ENCODE measurements around the gene KANK2.

The KANK2 gene

GRCh38 chr19:11197291-11198174 is at the start of gene KANK2:
TSS of gene KANK2 (minus strand) at chr19:11197545. CDS start at chr19:11194511, 3,034 bp downstream.
- DNase-seq: peak; percentile 91

- DNase-seq: no peak
Observed at GRCh38 chr19:11246941-11247340, 49.6 kb upstream of the KANK2 start.

DNA sequence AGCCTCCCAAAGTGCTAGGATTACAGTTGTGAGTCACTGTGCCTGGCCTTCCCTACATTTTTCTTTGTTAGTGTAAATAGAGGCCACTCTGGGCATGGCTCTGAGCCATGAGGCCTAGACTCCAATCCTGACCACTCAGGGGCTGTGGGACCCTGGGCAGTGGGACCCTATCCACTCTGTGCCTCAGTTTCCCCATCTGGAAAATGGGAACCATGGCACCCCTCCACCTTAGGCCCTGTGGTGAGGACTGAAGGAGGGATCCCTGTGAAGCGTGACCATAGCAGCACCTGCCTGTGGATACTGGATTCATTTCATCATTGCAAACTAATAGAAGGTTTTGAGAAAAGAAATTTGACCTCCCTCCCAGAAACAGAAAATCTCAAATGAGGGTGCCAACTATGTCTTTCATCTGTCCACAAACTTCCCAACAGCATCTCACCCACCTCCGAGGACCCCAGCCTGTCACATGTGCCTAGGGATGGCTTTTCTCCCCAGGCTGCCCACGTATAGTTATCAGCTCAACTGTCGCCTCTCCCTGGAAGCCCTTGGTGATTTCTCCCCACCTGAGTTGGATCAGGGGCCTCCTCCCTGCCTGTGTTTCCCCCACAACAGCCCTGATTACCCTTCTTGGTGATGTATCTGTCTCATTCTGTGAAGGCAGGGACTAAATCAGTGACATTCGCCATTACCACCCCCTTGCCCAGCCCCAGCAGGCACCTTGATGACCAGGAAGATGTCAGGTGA is 47.7 kb upstream of the KANK2 start:
- no peak for DNase-seq

GRCh38 chr19:11243798-11244169 is 46.4 kb upstream of the KANK2 start:
- no peak for DNase-seq

- peak; percentile 88 for DNase-seq
Observed at GRCh38 chr19:11242864-11243797, 45.8 kb upstream of the KANK2 start.

DNA sequence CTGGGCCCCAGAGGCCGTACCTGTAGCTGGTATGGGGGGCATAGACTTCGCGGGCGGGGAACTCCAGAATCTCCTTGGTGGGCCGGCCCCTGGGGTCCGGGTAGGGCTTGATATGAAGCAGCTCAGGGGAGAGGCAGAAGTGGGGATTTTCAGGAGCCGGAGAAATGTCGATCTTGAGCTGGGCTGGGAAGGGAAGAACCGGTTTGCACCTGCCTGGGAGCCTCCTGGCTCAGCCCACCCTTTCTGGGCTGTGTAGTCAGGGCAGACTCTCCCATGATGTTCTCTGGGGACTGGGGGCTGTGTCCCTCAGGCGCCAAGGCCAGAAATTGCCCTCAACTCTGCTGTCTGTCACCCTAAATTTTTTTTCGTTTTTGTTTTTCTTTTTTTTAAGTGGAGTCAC is 44.7 kb upstream of the KANK2 start:
- no peak for DNase-seq

- no peak for DNase-seq
Observed at GRCh38 chr19:11240008-11240444, 42.7 kb upstream of the KANK2 start.

GRCh38 chr19:11239377-11240000 is 42.1 kb upstream of the KANK2 start, which contains the start of gene ANGPTL8:
TSS of gene ANGPTL8 (plus strand) at chr19:11239619. CDS start at chr19:11239638, 19 bp downstream.
- DNase-seq: no peak

DNA sequence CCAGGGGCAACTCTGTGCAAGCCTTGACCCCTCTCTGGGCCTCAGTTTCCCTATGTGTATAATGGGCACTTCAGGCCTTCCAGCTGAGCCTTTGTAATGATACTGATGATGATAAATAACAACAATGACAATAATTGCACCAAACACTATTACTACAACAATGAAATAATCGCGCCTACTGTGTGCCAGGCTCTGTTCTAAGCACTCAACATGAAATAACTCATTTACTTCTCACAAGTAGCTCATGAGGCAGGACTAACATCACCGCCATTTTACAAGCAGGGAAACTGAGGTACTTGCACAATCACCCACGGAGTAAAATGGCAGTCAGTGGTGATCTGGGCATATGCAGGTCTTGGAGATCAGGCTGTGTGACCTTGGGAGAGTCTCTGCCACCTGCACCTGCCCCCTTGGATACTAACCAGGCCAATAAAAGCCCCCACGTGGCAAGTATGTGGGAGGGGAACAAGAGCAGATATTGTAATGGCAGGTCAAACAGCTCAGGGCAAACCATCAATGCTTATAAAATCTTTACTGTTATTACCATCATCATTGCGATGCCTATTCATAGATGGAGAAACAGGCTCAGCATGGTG is 41.5 kb upstream of the KANK2 start:
- no peak for DNase-seq

- DNase-seq: no peak
Observed at GRCh38 chr19:11238041-11238440, 40.7 kb upstream of the KANK2 start.

DNA sequence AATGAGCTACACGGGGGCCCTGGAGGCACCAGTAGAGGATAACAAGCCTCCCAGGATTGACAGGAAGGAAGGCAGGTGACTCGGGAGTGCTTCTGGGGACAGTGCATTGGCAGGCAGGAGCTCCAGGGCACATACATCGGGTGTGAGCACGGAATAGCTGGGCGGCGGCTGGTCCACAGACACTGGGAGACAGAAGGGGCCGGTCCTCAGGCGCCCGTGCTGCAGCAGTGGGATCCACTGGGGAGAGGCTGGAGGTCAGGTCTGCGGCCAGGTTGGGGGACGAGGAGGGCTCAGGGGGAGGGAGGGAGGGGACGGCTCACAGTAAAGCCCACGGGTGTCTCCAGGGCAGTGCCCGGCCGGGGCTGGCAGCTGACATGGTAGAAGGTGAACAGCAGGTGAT is 40.0 kb upstream of the KANK2 start:
- DNase-seq: no peak

DNA sequence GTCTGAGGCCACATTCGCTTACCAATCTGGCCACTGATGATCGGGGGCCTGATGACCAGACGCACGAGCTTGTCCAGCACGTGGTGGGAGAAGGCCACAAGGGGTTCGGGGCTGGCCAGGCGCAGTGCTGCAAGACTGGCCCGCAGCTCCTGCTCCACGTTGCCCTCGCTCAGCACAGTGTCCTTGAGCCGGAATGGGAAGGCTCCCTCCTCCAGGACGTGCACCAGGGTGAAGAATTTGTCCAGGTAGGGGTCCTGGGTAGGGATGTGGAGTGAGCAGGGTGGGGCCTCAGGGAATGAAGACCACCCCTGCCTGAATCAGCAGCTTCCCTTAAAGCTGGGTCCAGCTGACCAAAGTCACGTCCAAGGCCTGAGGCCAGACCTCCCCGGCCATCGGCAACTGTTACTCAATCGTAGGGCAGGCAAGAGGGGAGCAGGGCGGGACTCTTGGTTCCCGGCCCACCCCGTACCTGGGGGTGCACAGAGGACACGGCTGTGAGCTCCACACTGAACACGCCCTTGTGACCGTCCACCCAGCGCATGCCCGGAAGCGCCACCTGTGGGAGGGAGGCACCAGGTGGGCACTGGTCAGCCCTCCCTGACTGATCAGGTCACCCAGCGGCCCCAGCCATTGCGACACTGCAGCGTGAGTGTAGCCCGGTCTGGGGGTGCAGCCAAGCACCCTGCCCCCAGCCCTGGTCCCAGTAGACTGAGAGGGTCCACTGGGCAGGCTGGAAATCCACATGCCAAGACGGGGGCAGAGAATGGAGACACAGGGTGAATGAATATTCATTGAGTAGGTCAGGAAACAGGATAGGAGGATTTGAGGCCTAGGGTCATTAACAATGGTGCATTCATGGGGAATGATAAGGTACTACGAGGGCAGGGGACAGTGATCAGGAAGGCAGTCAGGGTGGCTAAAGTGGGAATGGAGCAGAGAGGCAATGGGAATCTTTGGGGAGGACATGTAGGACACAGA is 39.3 kb upstream of the KANK2 start:
- no peak for DNase-seq

- peak; percentile 33 for DNase-seq
Observed at GRCh38 chr19:11234486-11235075, 37.2 kb upstream of the KANK2 start.

- no peak for DNase-seq
Observed at GRCh38 chr19:11233073-11233472, 35.7 kb upstream of the KANK2 start.

DNA sequence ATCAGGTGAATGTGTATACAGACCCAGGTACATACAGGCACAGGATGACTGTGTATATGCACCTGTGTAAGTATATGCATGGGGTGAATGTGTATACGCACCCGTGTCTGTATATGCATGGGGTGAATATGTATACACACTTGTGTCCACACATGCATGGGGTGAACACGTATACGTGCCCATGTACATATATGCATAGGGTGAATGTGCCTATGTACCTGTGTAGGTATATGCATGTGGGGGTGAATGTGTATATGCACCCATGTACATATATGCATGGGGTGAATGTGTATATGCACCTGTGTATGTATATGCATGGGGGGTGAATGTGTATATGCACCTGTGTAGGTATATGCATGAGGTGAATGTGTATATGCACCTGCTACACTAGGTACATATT is 35.2 kb upstream of the KANK2 start:
- DNase-seq: no peak

- DNase-seq: no peak
Observed at GRCh38 chr19:11230621-11231386, 33.5 kb upstream of the KANK2 start.

DNA sequence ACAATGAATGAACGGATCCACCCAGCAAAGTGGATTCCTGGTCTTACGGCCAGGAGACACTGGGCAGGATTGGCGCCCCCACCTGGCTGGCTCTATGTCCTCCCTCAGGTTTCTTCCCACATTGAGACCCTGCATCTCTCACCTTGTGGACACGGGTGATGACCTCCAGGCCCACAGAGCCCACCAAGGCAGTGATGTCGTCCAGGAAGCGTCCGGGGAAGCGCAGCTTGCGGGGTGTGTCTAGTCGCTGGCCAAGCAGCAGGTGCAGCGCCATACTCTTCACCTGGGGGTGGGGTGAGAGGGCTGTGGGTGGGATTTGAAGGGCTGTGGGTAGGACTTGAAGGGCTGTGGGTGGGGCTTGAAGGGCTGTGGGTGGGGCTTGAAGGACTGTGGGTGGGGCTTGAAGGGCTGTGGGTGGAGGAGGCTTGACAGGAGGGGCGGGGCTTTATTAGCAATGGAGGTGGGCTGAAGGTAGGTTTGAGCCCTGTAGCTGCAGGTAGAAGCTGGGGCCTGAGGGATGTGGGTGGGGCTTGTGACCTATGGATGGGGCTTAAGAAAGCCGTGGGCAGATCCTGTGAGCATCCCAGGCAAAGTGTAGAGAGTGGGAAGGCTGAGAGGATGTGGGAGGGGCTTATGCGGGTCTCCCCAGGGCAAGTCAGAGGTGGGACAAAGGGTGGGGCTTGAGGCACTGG is 30.0 kb upstream of the KANK2 start:
- peak; percentile 73 for DNase-seq

- no peak for DNase-seq
Observed at GRCh38 chr19:11226716-11227166, 29.4 kb upstream of the KANK2 start.

DNA sequence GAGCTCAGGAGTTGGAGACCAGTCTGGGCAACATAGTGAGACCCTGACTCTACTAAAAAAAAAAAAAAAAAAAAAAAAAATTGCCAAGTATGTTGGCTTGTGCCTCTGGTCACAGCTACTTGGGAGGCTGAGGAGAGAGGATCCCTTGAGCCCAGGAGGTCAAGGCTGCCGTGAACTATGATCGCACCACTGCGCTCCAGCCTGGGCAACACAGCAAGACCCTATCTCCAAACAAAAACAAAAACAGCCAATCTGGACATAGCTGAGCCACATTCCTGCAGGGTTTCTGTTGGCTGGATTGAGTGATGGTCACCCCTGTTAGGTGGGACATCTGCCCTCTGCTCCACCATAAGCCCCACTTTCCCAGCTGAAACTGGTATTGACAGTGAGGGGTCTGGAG is 28.5 kb upstream of the KANK2 start:
- DNase-seq: no peak
